Activated T-helper 1 cell treated with Interleukin-2 at 50 U/mL for 16 hours (primary cell): ENCODE measurements around the gene IP6K3.
A peak's percentile ranks its signal among the peaks of the same experiment; 100 is the strongest.

Source experiments
- DNase-seq: peaks from one replicate; pipeline ENCODE4 v3.0.0-alpha.2; 2020; ENCODE audit warnings: low read depth

The IP6K3 gene

GRCh38 chr6:33777398-33778388 lies 31.0 kb upstream of the IP6K3 start:
- no peak for DNase-seq

DNA sequence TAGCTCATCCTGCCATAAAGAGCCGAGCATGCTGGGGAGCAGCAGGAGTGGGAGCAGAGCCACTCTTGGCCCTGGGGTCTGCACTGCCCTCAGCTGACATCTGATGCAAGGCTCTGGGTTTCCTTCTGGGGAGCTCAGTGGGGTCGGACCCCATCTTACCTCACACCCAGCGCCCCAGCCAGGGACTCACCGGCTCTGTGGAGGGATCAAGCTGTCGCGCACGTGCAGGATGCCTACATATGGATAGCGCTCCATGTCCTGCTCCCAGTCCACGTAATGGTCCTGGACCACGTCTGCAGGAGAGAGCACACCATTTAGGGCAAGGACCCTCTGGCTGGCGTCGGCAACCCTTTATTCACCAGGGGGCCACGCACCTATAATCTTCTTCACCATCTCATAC lies 30.1 kb upstream of the IP6K3 start:
- DNase-seq: no peak

DNA sequence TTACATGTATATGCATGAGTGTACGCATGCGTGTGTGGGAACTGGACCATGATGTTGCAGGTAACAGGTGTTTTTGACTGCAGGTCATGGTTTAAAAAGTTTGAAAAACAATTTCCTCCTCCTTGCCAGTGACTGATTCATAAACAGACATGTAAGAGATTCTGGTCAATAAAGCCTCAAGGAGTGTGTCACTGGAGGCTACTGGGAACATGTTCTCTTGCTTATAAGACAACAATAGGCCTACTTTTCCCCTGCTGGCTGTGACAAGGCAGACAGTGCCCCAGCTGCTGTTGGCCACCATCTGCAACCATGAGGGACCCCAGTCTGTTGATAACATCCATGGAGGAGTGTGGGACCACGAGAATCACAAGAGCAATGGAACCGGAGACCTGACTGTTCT lies 29.5 kb upstream of the IP6K3 start:
- DNase-seq: no peak

- no peak for DNase-seq
Measured at GRCh38 chr6:33774774-33775173, 28.1 kb upstream of the IP6K3 start.

- DNase-seq: no peak
Measured at GRCh38 chr6:33772902-33773472, 26.3 kb upstream of the IP6K3 start.

DNA sequence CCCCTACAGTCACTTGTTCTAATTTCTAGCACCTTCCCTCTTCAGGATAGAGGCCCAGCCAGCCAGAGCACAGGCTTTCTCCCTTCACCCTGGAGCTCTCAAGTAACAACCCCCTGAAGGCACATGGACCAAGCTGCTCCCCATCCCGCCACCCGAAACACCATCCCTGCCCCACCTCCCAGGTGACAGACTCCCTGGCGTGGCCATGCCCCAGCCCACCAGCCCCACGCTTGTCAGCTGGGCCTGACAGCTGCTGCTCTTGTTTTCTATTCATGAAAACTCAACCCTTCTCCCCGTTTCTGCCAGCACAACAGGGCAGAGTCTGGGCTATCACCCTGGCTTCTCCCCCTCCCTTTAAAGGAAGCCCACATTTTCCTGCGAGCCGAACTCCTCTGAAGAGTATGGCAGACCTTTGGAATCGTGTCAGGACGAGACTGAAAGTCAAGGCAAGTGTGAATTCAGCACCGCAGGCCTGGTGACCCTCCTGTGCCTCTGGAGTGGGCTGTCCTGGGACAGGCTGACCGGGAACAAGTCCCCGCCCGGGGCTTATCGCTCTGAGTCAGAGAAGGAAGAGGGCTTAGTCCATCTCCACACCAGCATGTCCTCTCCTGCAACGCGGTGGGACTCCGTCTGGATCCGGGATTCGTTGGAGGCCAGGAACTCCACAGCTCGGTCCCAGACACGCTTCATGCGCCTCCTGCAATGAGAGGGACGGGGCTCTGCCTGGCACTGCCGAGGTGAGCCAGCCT lies 25.6 kb upstream of the IP6K3 start:
- DNase-seq: no peak

DNA sequence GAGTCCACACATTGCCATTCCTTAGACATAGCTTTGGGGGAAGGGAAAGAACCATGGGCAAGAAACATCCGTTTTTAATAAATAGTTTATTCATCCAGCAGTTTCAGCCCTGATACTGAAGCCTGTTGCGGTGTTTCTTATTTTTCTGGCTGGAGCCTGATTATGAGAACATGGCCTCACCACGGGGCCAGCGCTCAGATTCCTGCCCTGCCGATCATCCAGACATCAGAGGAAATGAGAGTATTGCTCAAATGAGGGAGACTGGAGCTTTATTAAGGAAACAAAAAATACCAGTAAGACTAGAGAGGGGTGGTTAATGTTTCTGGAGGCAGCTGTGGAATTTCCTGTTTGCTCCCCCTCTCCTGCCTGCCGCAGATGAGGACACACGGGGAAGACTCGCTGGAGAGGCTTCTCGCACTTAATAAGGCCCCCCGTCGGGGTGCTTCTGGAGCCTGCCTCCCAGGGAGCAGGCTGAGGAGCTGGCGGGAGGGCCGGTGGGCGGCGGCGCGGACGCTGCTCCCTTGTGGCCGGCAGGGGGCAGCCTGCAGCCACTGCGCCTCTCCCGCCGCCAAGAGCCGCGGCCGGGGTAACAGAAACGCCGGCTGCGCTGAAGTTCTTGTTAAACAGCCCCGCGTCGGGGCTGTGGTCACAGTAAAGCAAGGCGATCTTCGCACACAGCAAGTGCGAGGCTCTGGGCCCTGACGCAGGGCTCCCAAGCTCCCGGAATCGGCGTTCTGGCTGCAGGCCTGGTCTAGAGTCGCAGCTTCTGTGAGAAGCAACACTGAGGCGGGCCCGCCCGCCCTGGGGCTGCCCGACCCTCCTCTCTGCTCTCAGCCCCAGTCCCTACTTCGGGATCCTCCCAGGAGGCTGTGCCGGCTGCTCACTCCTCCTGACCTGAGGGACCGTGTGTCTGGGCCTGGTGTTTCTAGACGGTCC lies 24.7 kb upstream of the IP6K3 start:
- DNase-seq: peak; percentile 46

DNA sequence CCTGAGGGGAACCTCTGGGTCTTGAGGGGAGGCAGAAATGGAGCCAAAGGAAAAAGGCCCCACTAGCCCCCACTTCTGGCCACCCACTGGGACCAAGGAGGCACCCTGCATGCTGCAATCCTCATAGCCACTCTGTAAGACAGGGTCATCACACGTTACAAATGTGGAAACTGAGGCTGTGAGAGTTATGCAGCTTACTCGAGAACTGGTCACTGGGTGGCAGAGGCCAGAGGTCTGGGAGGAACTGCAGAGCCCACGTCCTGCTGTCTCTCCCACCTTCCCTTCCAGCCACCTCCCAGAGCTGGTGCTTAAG lies 24.1 kb upstream of the IP6K3 start:
- DNase-seq: no peak

- no peak for DNase-seq
Measured at GRCh38 chr6:33770124-33770832, 23.6 kb upstream of the IP6K3 start.

DNA sequence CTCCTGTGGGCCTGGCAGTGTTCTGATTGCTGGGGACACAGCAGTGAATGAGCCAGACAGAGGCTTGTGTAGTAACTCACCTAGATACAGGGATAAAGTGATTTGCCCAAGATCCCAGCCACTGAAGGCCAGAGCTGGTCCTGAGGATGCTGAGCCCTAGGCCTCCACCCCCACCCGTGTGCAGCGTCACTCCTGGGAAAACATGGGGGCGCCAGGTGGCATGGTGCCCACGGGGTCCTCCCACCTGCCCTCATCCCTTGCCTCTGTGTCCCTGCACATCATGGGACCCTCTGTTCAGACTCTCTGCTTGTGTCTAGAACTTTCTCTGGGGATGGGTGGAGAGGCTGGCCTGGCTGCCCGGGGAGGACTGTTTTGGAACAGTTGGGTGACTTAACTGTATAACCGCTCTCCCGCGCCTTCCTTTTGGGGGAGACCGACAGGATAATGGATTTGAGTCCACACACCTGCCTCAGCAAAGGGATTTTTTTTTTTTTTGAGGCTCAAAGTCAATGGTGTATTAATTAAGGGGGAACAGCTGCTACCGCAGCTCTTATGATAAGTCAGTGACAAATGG lies 22.6 kb upstream of the IP6K3 start:
- DNase-seq: no peak

DNA sequence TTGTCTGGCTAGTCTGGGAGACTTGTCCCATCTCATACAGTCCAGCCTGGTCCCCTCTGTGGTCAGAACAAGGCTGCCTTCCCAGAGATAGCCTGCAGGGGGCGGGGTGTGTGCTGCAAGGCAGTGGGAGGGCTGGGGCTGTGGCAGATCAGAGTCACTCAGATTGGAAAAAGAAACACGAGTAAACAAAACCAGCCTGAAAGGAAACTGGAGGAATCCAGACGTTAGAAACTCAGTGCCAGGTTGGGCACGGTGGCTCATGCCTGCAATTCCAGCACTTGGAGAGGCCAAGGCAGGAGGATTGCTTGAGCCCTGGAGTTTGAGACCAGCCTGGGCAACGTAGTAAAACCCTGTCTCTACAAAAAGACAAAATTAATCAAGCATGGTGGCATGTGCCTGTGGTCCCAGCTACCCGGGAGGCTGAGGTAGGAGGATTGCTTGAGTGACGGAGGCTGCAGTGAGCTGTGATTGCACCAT lies 22.0 kb upstream of the IP6K3 start:
- DNase-seq: peak; percentile 47

- no peak for DNase-seq
Measured at GRCh38 chr6:33766921-33767907, 20.5 kb upstream of the IP6K3 start.

- no peak for DNase-seq
Measured at GRCh38 chr6:33765368-33765767, 18.7 kb upstream of the IP6K3 start.

- no peak for DNase-seq
Measured at GRCh38 chr6:33764036-33764435, 17.3 kb upstream of the IP6K3 start.

DNA sequence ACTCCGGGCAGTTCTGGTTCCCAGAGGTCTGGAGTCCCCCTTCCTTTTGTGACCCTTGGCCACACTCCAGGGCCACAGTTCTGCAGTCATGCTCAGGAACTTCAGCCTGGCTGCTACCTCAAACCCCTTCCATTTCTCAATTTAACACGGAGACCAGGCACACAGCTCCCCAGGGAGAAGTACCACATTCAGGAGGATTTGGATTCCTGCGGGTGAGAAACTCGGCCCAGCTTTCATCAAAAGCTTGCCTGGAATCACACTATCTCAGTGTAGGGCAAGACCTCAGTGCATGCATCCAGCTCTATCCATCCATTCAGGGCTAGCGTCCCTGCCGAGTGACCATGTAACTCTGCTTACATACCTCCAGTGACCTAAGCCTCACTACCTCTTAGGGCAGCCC lies 16.8 kb upstream of the IP6K3 start:
- no peak for DNase-seq

DNA sequence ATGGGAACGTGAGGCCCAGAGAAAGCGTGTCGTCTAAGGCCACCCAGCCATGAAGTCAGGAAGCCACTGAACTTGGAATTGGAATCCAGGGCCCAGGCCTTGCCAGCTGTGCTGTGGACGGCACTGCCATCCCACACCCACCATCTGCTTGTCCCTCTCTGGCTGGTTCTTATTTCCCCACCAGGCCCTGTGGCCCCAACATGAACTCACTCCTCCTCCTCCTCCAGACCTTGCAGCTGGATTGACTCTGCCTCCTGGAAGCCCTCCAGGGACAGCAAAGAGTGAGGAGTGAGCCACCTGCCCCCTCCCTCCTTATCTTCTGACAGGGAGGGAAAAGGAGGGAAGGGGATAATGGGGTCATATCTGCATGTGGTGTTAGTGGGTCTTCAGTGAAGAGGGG lies 16.0 kb upstream of the IP6K3 start:
- no peak for DNase-seq

DNA sequence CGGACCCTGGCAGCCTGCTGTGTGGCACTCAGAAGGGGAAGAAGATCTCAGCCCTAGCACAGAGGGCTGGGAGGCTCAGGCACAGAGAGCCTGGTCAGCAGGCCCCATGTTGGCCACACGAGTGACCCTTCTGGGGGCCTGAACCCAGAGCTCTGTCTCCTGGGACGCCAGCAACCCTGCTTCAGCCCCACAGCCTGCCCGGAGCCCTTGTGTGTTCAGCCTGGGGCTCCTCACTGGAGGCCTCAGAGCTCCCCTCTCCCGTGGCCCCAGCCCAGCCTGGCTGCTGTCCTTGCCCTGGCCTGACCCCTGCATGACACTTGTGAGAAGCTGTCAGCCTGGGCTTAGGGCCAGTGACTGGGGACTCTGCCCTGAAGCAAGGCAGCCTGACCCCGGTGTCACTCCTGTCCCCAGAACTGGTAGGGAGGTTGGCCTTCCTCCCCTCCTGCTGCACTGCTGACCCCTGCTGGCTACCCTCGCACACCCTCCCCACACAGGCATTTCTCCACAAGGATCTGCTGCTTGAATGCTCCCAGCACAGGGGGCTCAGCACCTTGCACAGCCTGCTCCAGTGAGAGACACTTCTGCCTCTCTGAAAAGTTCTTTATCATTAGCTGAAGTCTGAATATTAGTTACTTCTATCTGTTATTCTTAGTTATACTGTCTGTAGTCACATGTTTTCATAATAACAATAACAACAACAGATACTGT lies 15.4 kb upstream of the IP6K3 start:
- DNase-seq: no peak

DNA sequence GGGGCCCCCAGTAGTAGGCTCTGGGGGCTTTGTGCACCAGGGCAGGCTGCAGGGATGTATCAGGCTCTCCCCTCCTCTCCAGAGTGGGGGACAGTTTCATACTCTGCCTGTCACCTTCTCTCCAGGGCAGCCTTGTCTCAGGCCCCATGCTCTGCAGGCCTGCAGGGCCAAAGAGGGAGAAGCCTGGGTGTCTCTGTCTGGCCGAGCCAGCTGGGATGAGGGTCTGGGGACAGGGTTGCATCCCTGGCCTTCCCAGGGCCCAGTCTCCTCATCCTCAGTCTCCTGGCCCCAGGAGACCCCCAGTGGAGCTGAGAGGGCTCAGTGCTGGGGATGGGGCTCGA lies 14.8 kb upstream of the IP6K3 start:
- no peak for DNase-seq
